H9 (cell line): Measurements from ENCODE around the gene RHOA. TPM values are rescaled to one million over a fixed set of nuclear protein-coding genes. Genes with fewer than 3 reads are reported as not detected.

Experiments used
- DNase-seq: peaks from one replicate; pipeline ENCODE4 v3.0.0-alpha.2; 2017
- H2AFZ ChIP-seq: one replicate; pipeline ENCODE4 v1.6.1; 2013; ENCODE audit warnings: mild to moderate bottlenecking, low read length, control low read depth, moderate library complexity
- H2AK5ac ChIP-seq: 2 replicates; pipeline ENCODE4 v1.6.1; 2013; ENCODE audit warnings: low read length, control low read depth, mixed read lengths; ENCODE audit not compliant: insufficient read length
- H2BK120ac ChIP-seq: one replicate; pipeline ENCODE4 v1.6.1; 2013; ENCODE audit warnings: low read depth, mild to moderate bottlenecking, low read length, control low read depth, inconsistent platforms; ENCODE audit not compliant: poor library complexity, severe bottlenecking
- H2BK12ac ChIP-seq: 2 replicates; pipeline ENCODE4 v1.6.1; 2013; ENCODE audit warnings: low read length, control low read depth, mixed read lengths, low read depth; ENCODE audit not compliant: insufficient read length
- H2BK15ac ChIP-seq: 2 replicates; pipeline ENCODE4 v1.6.1; 2013; ENCODE audit warnings: low read depth, low read length, control low read depth
- H2BK20ac ChIP-seq: one replicate; pipeline ENCODE4 v1.6.1; 2013; ENCODE audit warnings: low read depth, mild to moderate bottlenecking, low read length, control low read depth, inconsistent platforms; ENCODE audit not compliant: poor library complexity, severe bottlenecking
- H2BK5ac ChIP-seq: 2 replicates; pipeline ENCODE4 v1.6.1; 2013; ENCODE audit warnings: low read length, control low read depth, mixed read lengths; ENCODE audit not compliant: insufficient read length
- H3K14ac ChIP-seq: 2 replicates; pipeline ENCODE4 v1.6.1; 2013; ENCODE audit warnings: low read length, control low read depth; ENCODE audit not compliant: insufficient read depth
- H3K18ac ChIP-seq: 2 replicates; pipeline ENCODE4 v1.6.1; 2013; ENCODE audit warnings: low read depth, mild to moderate bottlenecking, mixed read lengths, low read length, control low read depth; ENCODE audit not compliant: insufficient read length
- H3K23ac ChIP-seq: 2 replicates; pipeline ENCODE4 v1.6.1; 2013; ENCODE audit warnings: low read length, control low read depth, mixed read lengths, low read depth; ENCODE audit not compliant: insufficient read length
- H3K23me2 ChIP-seq: 2 replicates; pipeline ENCODE4 v1.6.1; 2013; ENCODE audit warnings: low read depth, mild to moderate bottlenecking, mixed read lengths, low read length, control low read depth; ENCODE audit not compliant: insufficient read length, poor library complexity, severe bottlenecking
- H3K27ac ChIP-seq: 2 replicates; pipeline ENCODE4 v1.5.1; 2013; ENCODE audit warnings: low read length, control low read depth, mixed read lengths, low read depth; ENCODE audit not compliant: insufficient read length
- H3K27me3 ChIP-seq: 2 replicates; pipeline ENCODE4 v1.6.1; 2013; ENCODE audit warnings: low read length, control low read depth, inconsistent platforms; ENCODE audit not compliant: insufficient read depth
- H3K4ac ChIP-seq: 2 replicates; pipeline ENCODE4 v1.6.1; 2013; ENCODE audit warnings: low read depth, mild to moderate bottlenecking, control low read depth, inconsistent platforms, low read length, moderate library complexity
- H3K4me1 ChIP-seq: 2 replicates; pipeline ENCODE4 v1.6.1; 2013; ENCODE audit warnings: low read length, control low read depth, inconsistent platforms; ENCODE audit not compliant: insufficient read depth
- H3K4me2 ChIP-seq: 2 replicates; pipeline ENCODE4 v1.6.1; 2013; ENCODE audit warnings: low read length, control low read depth, mixed read lengths; ENCODE audit not compliant: insufficient read length, insufficient read depth
- H3K56ac ChIP-seq: 2 replicates; pipeline ENCODE4 v1.6.1; 2013; ENCODE audit warnings: low read depth, mild to moderate bottlenecking, mixed read lengths, low read length, control low read depth; ENCODE audit not compliant: insufficient read length
- H3K79me1 ChIP-seq: 2 replicates; pipeline ENCODE4 v1.6.1; 2013; ENCODE audit warnings: low read depth, mild to moderate bottlenecking, moderate library complexity, low read length, control low read depth, inconsistent platforms; ENCODE audit not compliant: insufficient read depth, poor library complexity, severe bottlenecking
- H3K79me2 ChIP-seq: 2 replicates; pipeline ENCODE4 v1.6.1; 2013; ENCODE audit warnings: low read length, control low read depth, inconsistent platforms; ENCODE audit not compliant: insufficient read depth
- H3K9ac ChIP-seq: 2 replicates; pipeline ENCODE4 v1.6.1; 2013; ENCODE audit warnings: low read length, control low read depth, mixed read lengths; ENCODE audit not compliant: insufficient read length; ENCODE audit errors: extremely low read depth
- H3K9me3 ChIP-seq: one replicate; pipeline ENCODE4 v1.6.1; 2013; ENCODE audit warnings: low read depth, low read length, inconsistent platforms; ENCODE audit not compliant: control insufficient read depth
- H3T11ph ChIP-seq: one replicate; pipeline ENCODE4 v1.6.1; 2013; ENCODE audit warnings: mild to moderate bottlenecking, low read length, control low read depth, inconsistent platforms
- H4K20me1 ChIP-seq: one replicate; pipeline ENCODE4 v1.6.1; 2013; ENCODE audit not compliant: control insufficient read depth, insufficient read length, insufficient read depth
- H4K5ac ChIP-seq: 2 replicates; pipeline ENCODE4 v1.6.1; 2013; ENCODE audit warnings: low read depth, mild to moderate bottlenecking, mixed read lengths, low read length, control low read depth; ENCODE audit not compliant: insufficient read length
- H4K8ac ChIP-seq: replicated peaks from 2 replicates; pipeline ENCODE4 v1.6.1; 2013; ENCODE audit warnings: low read length, control low read depth, mixed read lengths, low read depth; ENCODE audit not compliant: insufficient read length
- H4K91ac ChIP-seq: 2 replicates; pipeline ENCODE4 v1.6.1; 2013; ENCODE audit warnings: low read depth, mild to moderate bottlenecking, moderate library complexity, mixed read lengths, low read length, control low read depth; ENCODE audit not compliant: insufficient read length
- H3K27ac Mint-ChIP-seq, 3 experiments: 2 replicates in 2 of 3; 3 replicates in 1 of 3; pipeline ENCODE4 v1.8.0; 2020 to 2021; ENCODE audit warnings: mixed read lengths in 3 of 3, mild to moderate bottlenecking in 1 of 3, moderate library complexity in 1 of 3
- H3K27me3 Mint-ChIP-seq: 2 replicates; pipeline ENCODE4 v1.8.0; 2021; ENCODE audit warnings: low read depth, mild to moderate bottlenecking, moderate library complexity, mixed read lengths
- H3K36me3 Mint-ChIP-seq, 3 experiments: 2 replicates in 2 of 3; 3 replicates in 1 of 3; pipeline ENCODE4 v1.8.0; 2020 to 2021; ENCODE audit warnings: low read depth in 3 of 3, mixed read lengths in 3 of 3; ENCODE audit not compliant: insufficient read depth in 1 of 3
- H3K4me1 Mint-ChIP-seq, 2 experiments: 2 replicates each; pipeline ENCODE4 v1.8.0; 2020; ENCODE audit warnings: mixed read lengths in 2 of 2
- H3K4me3 Mint-ChIP-seq, 2 experiments: 2 replicates in 1 of 2; 3 replicates in 1 of 2; pipeline ENCODE4 v1.8.0; 2020 to 2021; ENCODE audit warnings: mild to moderate bottlenecking in 2 of 2, mixed read lengths in 2 of 2, moderate library complexity in 1 of 2
- H3K9me3 Mint-ChIP-seq, 2 experiments: 2 replicates in 1 of 2; 3 replicates in 1 of 2; pipeline ENCODE4 v1.8.0; 2020; ENCODE audit warnings: mild to moderate bottlenecking in 2 of 2, mixed read lengths in 2 of 2, moderate library complexity in 1 of 2
- CTCF ChIP-seq: fragments of 200-600 bp; sonication (generic); conservative IDR thresholded peaks from 3 replicates; pipeline ENCODE4 v1.8.0; 2021; ENCODE audit warnings: antibody characterized with exemption, mild to moderate bottlenecking
- WGBS: extraction: QIAGEN DNeasy Blood & Tissue Kit; methylation state at CpG from one replicate; pipeline ENCODE4 v1.1.7; 2013; ENCODE audit warnings: missing lambda C conversion rate, low lambda C conversion rate, mixed read lengths; ENCODE audit not compliant: insufficient read length; ENCODE audit errors: extremely low coverage; 5-methylcytosine and 5-hydroxymethylcytosine counted together
- total RNA-seq: library from RNA; stranded (reverse); gene quantifications from 2 replicates; pipeline ENCODE4 v1.2.1, GENCODE V29; 2021

Gene RHOA
- total RNA-seq, 1 experiment from 2014 or later, result 403 TPM

- Histone ChIP-seq H3K27ac (no peak overlapping the region), H3K18ac (no peak overlapping the region), H2BK5ac (no peak overlapping the region), H3K23me2 (peaks cover 4% of the 10 kb centered on the region), H3K4ac (no peak overlapping the region), H4K91ac (no peak overlapping the region), H2BK15ac (no peak overlapping the region), H3K56ac (no peak overlapping the region), H2BK120ac (no peak overlapping the region), H3K79me2 (no peaks in the 10 kb centered on the region), H2AK5ac (no peak overlapping the region), H2BK20ac (no peak overlapping the region), H3K14ac (no peak overlapping the region), H2BK12ac (no peak overlapping the region), H4K20me1 (no peaks in the 10 kb centered on the region), H3K27me3 (no peaks in the 10 kb centered on the region), H3K4me1 (no peaks in the 10 kb centered on the region), H3K9me3 (no peaks in the 10 kb centered on the region), H3K79me1 (no peaks in the 10 kb centered on the region), H3K9ac (no peak overlapping the region), H4K8ac (no peak overlapping the region), H3K4me2 (no peak overlapping the region), H3T11ph (no peak overlapping the region), H3K23ac (no peak overlapping the region), H4K5ac (no peak overlapping the region), H2AFZ (no peak overlapping the region)
- DNase-seq, result no peak
- Mint-ChIP-seq H3K36me3 (peaks cover 0 to 2% (median under 1%) of the 10 kb centered on the region in 3 experiments; a peak in 1 of 7 replicates), H3K4me1 (peaks cover 13 to 16% of the 10 kb centered on the region in 2 experiments), H3K27me3 (no peaks in the 10 kb centered on the region), H3K27ac (no peak overlapping the region), H3K9me3 (no peaks in the 10 kb centered on the region; a peak in 1 of 5 replicates), H3K4me3 (no peak overlapping the region)
- WGBS, result no CpG with 5 or more reads among the region's 3 CpGs
- no peak for TF ChIP-seq CTCF
These were observed 68.6 kb downstream of the RHOA start for GRCh38 chr3:49343163-49343562.
